Measurements from ENCODE around the gene DFFB.

DFFB gene

GRCh38 chr1:3876716-3877115 lies 19.4 kb downstream of the DFFB start:
- DNase-seq, result no peak

- DNase-seq, result no peak
Observed at GRCh38 chr1:3879099-3879498, 21.8 kb downstream of the DFFB start.

GRCh38 chr1:3879787-3880428 lies 22.6 kb downstream of the DFFB start:
- no peak for DNase-seq

GRCh38 chr1:3880429-3881192 lies 23.3 kb downstream of the DFFB start:
- no peak for DNase-seq

- no peak for DNase-seq
Observed at GRCh38 chr1:3881193-3881480, 23.9 kb downstream of the DFFB start.

- DNase-seq, result no peak
Observed at GRCh38 chr1:3883194-3883925, 26.1 kb downstream of the DFFB start.

- DNase-seq, result no peak
Observed at GRCh38 chr1:3884966-3885365, 27.7 kb downstream of the DFFB start.

GRCh38 chr1:3885611-3886010 lies 28.3 kb downstream of the DFFB start:
- no peak for DNase-seq

GRCh38 chr1:3886106-3886670 lies 28.9 kb downstream of the DFFB start:
- no peak for DNase-seq

- DNase-seq, result no peak
Observed at GRCh38 chr1:3886691-3887090, 29.4 kb downstream of the DFFB start.

- no peak for DNase-seq
Observed at GRCh38 chr1:3888301-3888700, 31.0 kb downstream of the DFFB start.

GRCh38 chr1:3889936-3890335 lies 32.7 kb downstream of the DFFB start:
- no peak for DNase-seq

GRCh38 chr1:3890389-3891328 lies 33.4 kb downstream of the DFFB start:
- no peak for DNase-seq

GRCh38 chr1:3891329-3891865 lies 34.1 kb downstream of the DFFB start:
- DNase-seq, result no peak

- DNase-seq, result no peak
Observed at GRCh38 chr1:3892748-3893147, 35.5 kb downstream of the DFFB start.

GRCh38 chr1:3893190-3893589 lies 35.9 kb downstream of the DFFB start:
- DNase-seq, result no peak

GRCh38 chr1:3894626-3895278 lies 37.5 kb downstream of the DFFB start:
- DNase-seq, result no peak

- DNase-seq, result no peak
Observed at GRCh38 chr1:3895279-3895950, 38.1 kb downstream of the DFFB start.

- DNase-seq, result no peak
Observed at GRCh38 chr1:3895951-3896325, 38.7 kb downstream of the DFFB start.

GRCh38 chr1:3896396-3897000 lies 39.2 kb downstream of the DFFB start:
- no peak for DNase-seq

- no peak for DNase-seq
Observed at GRCh38 chr1:3898475-3898735, 41.1 kb downstream of the DFFB start.

All from SHP77 treated with DMSO at 0.1 percent for 48 hours (cell line).